ENCODE results near the gene AKAP13. TPM values are rescaled to one million over a fixed set of nuclear protein-coding genes. Genes with fewer than 3 reads are reported as not detected.

AKAP13 gene
- total RNA-seq, 1 experiment from 2014 or later = 54.5 TPM

DNA sequence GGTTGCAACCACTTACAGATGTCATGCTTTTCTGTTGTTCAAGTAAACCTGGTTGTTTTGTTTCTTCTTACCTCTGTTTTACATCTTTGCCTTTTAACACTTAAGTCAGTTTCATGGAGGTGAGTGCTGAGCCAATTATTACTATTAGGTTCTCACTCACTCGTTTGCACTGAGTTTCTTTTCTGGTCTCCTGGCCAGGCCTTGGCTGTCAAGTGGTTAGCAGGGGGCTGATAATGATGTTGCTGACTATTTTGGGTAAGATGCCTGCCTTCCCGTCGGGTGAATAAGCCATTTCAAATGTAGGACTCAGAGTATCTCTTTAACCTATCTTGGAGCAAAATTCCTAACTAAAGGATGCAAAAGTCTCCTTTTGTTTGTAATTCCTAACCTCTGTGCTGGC, 335.9 kb downstream of the AKAP13 start:
- CTCF ChIA-PET = no interaction called here
- no peak for DNase-seq (ENCODE audit: low spot score)
- no TSS peak for BruUV-seq (replicated peaks)

DNA sequence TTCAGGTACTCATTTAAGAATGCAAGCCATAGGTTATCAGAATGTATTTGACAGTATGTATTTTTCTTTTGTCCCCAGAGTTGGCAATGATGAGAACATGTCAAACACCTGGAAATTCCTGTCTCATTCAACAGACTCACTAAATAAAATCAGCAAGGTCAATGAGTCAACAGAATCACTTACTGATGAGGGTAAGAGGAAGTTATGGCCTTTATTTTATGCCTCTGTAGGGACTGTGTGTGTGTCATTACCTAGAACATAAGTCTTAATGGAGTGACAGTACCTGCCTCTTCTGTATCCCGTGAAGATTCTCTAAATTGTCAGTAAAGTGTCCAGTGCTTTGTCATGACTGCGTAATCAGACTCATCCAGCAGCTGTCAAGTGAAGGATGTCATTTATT, 336.8 kb downstream of the AKAP13 start:
- Histone ChIP-seq H3K36me3 (ENCODE audit: insufficient read depth, low read length, poor library complexity, severe bottlenecking) (peaks cover 12% of the 10 kb centered on the region), H3K27me3 (replicated peaks; ENCODE audit: insufficient read depth, low read depth, low read length, poor library complexity) (no peaks in the 10 kb centered on the region), H3K27ac (ENCODE audit: low read depth, low read length, poor library complexity, severe bottlenecking) (no peak overlapping the region), H3K4me1 (ENCODE audit: insufficient read depth, low read length, poor library complexity, severe bottlenecking) (no peaks in the 10 kb centered on the region), H3K4me3 (ENCODE audit: low read depth, low read length, poor library complexity, severe bottlenecking) (no peak overlapping the region), H3K9me3 (ENCODE audit: low read depth, low read length, poor library complexity, severe bottlenecking) (no peaks in the 10 kb centered on the region)
- no peak for DNase-seq (ENCODE audit: low spot score)
- BruUV-seq (replicated peaks) = no TSS peak
- CTCF ChIA-PET = no interaction called here
- TF ChIP-seq, protein P1, sequence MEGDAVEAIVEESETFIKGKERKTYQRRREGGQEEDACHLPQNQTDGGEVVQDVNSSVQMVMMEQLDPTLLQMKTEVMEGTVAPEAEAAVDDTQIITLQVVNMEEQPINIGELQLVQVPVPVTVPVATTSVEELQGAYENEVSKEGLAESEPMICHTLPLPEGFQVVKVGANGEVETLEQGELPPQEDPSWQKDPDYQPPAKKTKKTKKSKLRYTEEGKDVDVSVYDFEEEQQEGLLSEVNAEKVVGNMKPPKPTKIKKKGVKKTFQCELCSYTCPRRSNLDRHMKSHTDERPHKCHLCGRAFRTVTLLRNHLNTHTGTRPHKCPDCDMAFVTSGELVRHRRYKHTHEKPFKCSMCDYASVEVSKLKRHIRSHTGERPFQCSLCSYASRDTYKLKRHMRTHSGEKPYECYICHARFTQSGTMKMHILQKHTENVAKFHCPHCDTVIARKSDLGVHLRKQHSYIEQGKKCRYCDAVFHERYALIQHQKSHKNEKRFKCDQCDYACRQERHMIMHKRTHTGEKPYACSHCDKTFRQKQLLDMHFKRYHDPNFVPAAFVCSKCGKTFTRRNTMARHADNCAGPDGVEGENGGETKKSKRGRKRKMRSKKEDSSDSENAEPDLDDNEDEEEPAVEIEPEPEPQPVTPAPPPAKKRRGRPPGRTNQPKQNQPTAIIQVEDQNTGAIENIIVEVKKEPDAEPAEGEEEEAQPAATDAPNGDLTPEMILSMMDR (conservative IDR thresholded peaks at IDR 0.05; ENCODE audit: low read depth, low read length) = no peak
- POLR2A ChIA-PET (ENCODE audit: low non-redundant PET) = no interaction called here
- intact Hi-C loops (cut with micrococcal nuclease; ENCODE audit: unreplicated experiment) = no loop called here

More for the DNA sequence above, 335.9 kb downstream of the AKAP13 start:
- no peak overlapping the region for H3K27ac ChIP-seq (ENCODE audit: low read depth, low read length, poor library complexity, severe bottlenecking)
- H3K36me3 ChIP-seq (ENCODE audit: insufficient read depth, low read length, poor library complexity, severe bottlenecking) = peaks cover 10% of the 10 kb centered on the region
- H3K27me3 ChIP-seq (replicated peaks; ENCODE audit: insufficient read depth, low read depth, low read length, poor library complexity) = no peaks in the 10 kb centered on the region
- H3K4me1 ChIP-seq (ENCODE audit: insufficient read depth, low read length, poor library complexity, severe bottlenecking) = no peaks in the 10 kb centered on the region
- intact Hi-C loops (cut with micrococcal nuclease; ENCODE audit: unreplicated experiment) = no loop called here
- TF ChIP-seq, protein P1 (conservative IDR thresholded peaks at IDR 0.05; ENCODE audit: low read depth, low read length) = no peak
- no peak for TF ChIP-seq EZH2 (IDR thresholded peaks at IDR 0.05; ENCODE audit: borderline replicate concordance, low read depth, low read length, poor library complexity, severe bottlenecking)
- no peaks in the 10 kb centered on the region for H3K9me3 ChIP-seq (ENCODE audit: low read depth, low read length, poor library complexity, severe bottlenecking)
- POLR2A ChIA-PET (ENCODE audit: low non-redundant PET) = no interaction called here
- H3K4me3 ChIP-seq (ENCODE audit: low read depth, low read length, poor library complexity, severe bottlenecking) = no peak overlapping the region

DNA sequence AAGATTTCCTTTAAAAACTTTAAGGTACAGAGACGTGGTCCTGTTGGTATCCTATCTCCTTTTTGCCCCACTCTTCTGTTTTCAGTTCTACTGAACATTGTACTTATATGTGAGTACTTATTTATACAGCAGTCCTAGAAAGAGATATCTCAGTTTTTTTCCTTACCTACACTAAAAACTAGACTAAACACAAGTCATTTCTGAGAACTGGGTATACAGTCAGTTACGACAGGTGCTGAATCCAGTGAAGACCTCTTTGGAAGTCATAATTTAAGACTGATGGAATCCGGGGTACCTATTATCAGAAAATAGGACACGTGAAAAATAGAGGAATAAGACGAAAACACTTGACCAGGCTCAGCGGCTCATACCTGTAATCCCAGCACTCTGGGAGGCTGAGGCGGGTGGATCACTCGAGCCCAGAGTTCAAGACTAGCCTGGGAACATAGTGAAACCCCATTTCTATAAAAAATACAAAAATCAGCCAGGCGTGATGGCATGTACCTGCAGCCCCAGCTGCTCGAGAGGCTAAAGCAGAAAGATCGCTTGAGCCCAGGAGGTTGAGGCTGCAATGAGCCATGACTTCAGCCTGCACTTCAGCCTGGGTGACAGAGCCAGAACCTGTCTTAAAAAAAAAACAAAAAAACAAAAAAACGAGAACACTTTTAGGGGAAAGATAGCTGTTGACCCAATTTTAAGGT, 338.0 kb downstream of the AKAP13 start:
- Histone ChIP-seq H3K4me3 (ENCODE audit: low read depth, low read length, poor library complexity, severe bottlenecking) (no peak overlapping the region), H3K9me3 (ENCODE audit: low read depth, low read length, poor library complexity, severe bottlenecking) (no peaks in the 10 kb centered on the region), H3K27me3 (replicated peaks; ENCODE audit: insufficient read depth, low read depth, low read length, poor library complexity) (no peaks in the 10 kb centered on the region), H3K4me1 (ENCODE audit: insufficient read depth, low read length, poor library complexity, severe bottlenecking) (no peaks in the 10 kb centered on the region), H3K36me3 (ENCODE audit: insufficient read depth, low read length, poor library complexity, severe bottlenecking) (peaks cover 17% of the 10 kb centered on the region), H3K27ac (ENCODE audit: low read depth, low read length, poor library complexity, severe bottlenecking) (no peak overlapping the region)
- DNase-seq (ENCODE audit: low spot score) = no peak
- ChIA-PET CTCF (no interaction called here), POLR2A (ENCODE audit: low non-redundant PET) (no interaction called here)
- intact Hi-C loops (cut with micrococcal nuclease; ENCODE audit: unreplicated experiment) = no loop called here
- BruUV-seq (replicated peaks) = no TSS peak
- TF ChIP-seq, protein P1 (conservative IDR thresholded peaks at IDR 0.05; ENCODE audit: low read depth, low read length) = no peak
- no peak for TF ChIP-seq EZH2 (IDR thresholded peaks at IDR 0.05; ENCODE audit: borderline replicate concordance, low read depth, low read length, poor library complexity, severe bottlenecking)

Data from A673 (cell line).